GM12875 (cell line): ENCODE results near the gene CYBRD1.
"Not testable (repeated sequence)": the region's sequence is repeated elsewhere in the genome, so short reads cannot be mapped to it uniquely, and the experiment has no call there.

ENCODE experiments used
- H3K4me3 ChIP-seq: one replicate; pipeline ENCODE4 v1.5.1; 2011; ENCODE audit warnings: low read depth, low read length, control low read depth
- TF ChIP-seq, protein P1 (sequence below): IDR thresholded peaks from 2 replicates; pipeline ENCODE4 v1.5.1; 2011; ENCODE audit warnings: low read depth, mild to moderate bottlenecking, control low read depth, inconsistent platforms, low read length, moderate library complexity, borderline replicate concordance; ENCODE audit not compliant: insufficient read depth

Gene CYBRD1

DNA sequence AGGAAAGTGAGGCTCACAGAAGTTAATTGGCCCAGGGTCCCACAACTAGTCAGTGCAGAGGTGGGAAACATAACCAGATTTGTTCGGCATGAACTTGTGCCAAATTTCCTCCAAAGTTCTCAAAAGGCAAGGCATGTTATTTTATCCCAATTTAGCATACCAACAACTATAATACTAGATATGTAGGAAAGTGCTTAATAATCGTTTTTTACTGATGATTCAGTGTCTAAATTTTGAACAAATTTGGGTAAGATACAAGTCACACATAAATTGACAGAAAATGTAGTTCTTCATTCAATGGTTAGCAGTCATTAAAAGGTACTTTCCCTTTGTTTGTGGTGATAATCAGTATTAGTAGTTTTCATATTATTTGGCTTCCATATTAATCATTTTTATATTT lies 38.5 kb upstream of the CYBRD1 start:
- no peak overlapping the region for H3K4me3 ChIP-seq
- TF ChIP-seq, protein P1, sequence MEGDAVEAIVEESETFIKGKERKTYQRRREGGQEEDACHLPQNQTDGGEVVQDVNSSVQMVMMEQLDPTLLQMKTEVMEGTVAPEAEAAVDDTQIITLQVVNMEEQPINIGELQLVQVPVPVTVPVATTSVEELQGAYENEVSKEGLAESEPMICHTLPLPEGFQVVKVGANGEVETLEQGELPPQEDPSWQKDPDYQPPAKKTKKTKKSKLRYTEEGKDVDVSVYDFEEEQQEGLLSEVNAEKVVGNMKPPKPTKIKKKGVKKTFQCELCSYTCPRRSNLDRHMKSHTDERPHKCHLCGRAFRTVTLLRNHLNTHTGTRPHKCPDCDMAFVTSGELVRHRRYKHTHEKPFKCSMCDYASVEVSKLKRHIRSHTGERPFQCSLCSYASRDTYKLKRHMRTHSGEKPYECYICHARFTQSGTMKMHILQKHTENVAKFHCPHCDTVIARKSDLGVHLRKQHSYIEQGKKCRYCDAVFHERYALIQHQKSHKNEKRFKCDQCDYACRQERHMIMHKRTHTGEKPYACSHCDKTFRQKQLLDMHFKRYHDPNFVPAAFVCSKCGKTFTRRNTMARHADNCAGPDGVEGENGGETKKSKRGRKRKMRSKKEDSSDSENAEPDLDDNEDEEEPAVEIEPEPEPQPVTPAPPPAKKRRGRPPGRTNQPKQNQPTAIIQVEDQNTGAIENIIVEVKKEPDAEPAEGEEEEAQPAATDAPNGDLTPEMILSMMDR: no peak

DNA sequence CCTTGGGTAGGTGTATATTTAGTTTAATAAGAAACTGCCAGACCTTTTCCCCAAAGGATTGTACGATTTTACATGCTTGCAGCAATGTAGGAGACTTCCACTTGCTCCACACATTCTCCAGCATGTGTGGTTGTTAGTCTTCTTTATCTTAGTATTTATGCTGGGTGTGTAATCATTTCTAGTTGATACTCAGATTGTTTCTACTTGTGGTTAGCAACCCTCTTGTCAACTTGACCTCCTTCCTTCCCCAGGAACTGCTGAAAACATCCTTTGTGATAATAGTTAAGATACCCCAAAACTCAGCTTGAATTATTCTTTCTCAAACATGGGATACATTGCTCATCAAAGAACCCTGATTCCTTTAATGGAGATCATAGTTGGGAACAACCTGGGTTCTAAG lies 37.2 kb upstream of the CYBRD1 start:
- TF ChIP-seq, protein P1: no peak
- H3K4me3 ChIP-seq: no peak overlapping the region

DNA sequence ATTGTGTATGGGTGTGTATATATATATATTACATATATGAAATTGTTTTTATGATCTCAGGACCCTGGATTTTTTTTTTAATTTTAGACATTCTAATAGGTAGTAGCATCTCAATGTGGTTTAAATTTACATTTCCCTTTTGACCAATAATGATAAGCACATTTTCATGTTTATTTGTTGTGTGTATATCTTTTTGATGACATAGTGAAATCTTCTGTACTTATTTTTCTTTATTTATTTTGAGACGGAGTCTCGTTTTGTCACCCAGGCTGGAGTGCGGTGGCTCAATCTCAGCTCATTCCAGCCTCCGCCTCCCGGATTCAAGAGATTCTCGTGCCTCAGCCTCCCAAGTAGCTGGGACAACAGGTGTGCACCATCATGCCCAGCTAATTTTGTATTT lies 35.1 kb upstream of the CYBRD1 start:
- TF ChIP-seq, protein P1: no peak
- no peak overlapping the region for H3K4me3 ChIP-seq

DNA sequence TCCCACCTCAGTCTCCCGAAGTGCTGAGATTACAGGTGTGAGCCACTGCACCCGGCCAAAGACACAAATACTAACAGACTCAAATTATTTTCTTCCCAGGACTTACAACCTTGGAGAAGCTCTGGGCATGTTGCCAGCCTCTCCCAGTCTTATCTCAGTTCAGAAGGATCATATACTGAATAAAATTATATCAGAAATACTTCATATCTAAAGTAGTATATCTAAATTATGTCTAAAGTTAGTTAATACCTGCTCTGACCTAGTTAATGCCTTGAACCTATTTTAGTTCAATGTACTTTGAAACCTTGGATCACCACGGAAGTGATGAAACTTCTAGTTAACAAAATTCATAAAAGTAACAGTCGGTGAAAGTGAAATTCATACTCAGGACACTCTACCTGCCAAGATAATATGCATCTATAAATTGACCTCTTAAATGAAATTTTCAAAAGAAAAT lies 34.4 kb upstream of the CYBRD1 start:
- TF ChIP-seq, protein P1: no peak
- H3K4me3 ChIP-seq: no peak overlapping the region

DNA sequence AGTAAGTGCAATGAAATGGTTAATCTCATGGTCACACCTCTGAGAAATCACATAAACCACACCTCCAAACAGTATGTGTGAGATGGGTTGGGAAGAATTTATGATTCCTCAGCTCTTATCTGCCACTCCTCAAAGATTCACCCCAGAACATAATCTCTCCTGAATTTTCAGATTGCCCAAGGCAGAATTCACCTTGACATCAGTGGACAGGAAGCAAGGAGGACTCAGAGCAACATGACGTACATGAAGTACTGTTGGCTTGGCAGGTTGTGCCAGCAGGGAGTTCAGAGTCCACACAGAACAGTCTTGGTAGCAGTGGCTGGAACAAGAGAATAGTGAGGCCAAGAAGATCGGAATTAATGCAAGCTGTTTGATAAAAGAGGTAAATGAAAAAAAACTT lies 31.7 kb upstream of the CYBRD1 start:
- TF ChIP-seq, protein P1: no peak
- no peak overlapping the region for H3K4me3 ChIP-seq

DNA sequence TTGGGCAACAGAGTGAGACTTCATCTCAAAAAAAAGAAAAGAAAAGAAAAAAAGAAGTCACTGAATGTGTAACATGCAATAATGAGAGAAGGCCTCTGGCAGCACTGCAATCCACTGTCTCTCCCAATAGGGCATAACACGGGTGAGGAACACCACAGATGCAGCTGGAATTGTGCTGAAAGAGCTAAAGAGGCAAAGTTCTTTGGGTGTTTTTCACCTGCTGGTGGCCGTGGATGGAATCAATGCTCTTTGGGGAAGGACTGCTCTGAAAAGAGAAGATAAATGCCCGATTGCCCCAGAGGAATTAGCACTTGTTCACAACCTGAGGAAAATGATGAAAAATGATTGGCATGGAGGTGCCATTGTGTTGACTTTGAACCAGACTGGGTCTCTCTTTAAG lies 31.0 kb upstream of the CYBRD1 start:
- no peak overlapping the region for H3K4me3 ChIP-seq
- TF ChIP-seq, protein P1: no peak

DNA sequence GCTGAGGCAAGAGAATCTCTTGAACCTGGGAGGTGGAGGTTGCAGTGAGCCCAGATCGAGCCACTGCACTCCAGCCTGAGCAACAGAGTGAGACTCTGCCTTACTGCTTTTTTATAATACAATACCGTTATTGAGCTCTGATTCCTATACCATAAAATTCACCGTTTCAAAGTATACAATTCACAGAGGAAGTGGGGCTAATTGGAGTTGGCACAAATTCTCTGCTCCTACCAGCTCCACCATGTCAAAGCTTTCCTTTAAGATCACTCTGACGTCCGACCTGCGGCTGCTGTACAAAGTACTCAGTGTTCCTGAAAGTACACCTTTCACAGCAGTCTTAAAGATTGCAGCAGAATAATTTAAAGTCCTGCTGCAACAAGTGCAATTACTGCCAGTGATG lies 29.6 kb upstream of the CYBRD1 start:
- TF ChIP-seq, protein P1: no peak
- H3K4me3 ChIP-seq: no peak overlapping the region

DNA sequence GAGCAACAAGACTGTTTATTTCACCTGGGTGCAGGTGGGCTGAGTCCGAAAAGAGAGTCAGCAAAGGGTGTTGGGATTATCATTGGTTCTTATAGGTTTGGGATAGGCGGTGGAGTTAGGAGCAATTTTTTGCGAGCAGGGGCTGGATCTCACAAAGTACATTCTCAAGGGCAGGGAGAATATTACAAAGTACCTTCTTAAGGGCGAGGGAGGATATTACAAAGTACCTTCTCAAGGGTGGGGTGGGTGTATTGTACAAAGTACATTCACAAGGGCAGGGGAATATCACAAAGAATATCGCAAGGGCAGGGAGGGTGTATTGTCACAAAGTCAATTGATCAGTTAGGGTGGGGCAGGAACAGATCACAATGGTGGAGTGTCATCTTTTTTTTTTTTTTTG lies 24.6 kb upstream of the CYBRD1 start:
- not testable (repeated sequence) for H3K4me3 ChIP-seq
